TTC549 (cell line): ENCODE measurements around the gene DLX6.

Source experiments
- FAIRE-seq: peaks from 2 replicates; lab custom pipeline; 2012; peaks lifted over from hg19 to GRCh38; lab: Jason Lieb, UNC

The DLX6 gene

GRCh38 chr7:97005183-97006054 is at the start of gene DLX6:
Gene DLX6 (plus strand): TSS chr7:97005553. CDS start chr7:97005978, 425 bp downstream.
- no peak for FAIRE-seq

- no peak for FAIRE-seq
Observed at GRCh38 chr7:96959135-96959534, 46.2 kb upstream of the DLX6 start.

DNA sequence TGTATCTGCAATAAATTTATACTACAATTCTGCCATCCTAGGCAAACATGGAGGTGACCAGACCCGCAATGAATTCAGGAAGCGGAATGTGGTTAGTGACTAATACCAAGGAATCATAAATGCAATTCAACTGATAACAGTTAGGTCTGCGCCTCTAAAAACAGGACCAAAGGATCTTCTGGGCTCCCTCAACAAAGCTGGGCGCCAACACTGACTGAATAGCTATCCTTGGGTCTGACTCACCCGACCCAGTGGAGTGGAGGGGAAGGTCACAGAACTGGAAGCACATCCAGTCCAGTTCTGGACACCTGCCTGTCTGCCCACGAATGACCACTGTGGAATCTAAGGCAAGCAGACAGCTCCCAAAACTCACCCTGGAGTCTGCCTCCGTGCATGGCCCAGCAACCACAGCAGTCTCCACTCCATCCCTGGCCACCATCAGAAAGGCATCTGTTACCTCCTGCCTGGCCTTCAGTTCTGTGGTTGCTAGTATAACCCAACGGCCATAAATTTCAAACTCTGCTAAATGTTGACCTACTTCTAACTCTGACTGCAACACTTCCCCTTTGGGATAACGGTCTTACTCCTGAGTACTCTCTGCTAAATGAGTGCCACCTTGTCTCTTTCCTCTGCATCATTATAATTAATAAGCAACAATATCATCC is 43.0 kb upstream of the DLX6 start:
- FAIRE-seq = no peak

- FAIRE-seq = no peak
Observed at GRCh38 chr7:96968981-96969380, 36.4 kb upstream of the DLX6 start.

GRCh38 chr7:96970739-96971138 is 34.6 kb upstream of the DLX6 start:
- no peak for FAIRE-seq

DNA sequence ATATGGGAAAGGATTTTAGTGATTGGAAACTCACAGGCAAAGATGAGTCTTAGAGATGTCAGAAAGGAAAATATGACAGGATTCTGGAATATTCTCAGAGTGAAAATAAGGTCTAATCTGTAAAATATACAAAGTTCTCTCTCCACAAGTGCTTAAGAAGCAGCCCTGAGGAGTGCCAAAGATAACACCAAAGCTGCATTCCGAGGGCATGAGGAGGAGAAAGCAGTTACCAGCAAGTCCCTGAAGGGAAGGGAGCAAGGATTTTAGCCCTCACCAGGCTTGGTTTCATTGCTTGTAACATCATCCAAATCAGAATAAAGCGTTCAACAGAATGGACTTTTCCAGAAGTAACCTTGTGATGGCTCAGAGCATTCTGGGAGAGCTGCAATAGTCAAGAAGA is 31.4 kb upstream of the DLX6 start:
- FAIRE-seq = no peak

DNA sequence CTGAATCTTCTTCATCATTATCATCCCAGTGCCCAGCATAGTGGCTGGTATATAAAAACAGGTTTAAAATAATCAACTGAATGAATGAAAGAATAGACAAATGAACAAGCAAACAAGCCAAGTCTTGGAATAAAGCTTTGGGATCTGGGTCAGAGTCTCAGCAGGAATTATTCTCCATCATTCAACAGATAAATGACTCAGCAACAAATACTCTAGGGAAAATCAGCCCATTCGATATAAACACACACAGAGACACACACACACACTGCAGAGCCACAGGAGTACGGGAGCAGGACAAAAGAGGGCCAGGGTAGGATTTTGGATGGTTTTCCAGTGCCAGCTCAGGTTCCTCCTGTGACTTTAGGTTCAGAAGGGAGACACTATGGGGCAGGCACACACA is 29.2 kb upstream of the DLX6 start:
- no peak for FAIRE-seq

GRCh38 chr7:96977445-96977844 is 27.9 kb upstream of the DLX6 start:
- FAIRE-seq = no peak

DNA sequence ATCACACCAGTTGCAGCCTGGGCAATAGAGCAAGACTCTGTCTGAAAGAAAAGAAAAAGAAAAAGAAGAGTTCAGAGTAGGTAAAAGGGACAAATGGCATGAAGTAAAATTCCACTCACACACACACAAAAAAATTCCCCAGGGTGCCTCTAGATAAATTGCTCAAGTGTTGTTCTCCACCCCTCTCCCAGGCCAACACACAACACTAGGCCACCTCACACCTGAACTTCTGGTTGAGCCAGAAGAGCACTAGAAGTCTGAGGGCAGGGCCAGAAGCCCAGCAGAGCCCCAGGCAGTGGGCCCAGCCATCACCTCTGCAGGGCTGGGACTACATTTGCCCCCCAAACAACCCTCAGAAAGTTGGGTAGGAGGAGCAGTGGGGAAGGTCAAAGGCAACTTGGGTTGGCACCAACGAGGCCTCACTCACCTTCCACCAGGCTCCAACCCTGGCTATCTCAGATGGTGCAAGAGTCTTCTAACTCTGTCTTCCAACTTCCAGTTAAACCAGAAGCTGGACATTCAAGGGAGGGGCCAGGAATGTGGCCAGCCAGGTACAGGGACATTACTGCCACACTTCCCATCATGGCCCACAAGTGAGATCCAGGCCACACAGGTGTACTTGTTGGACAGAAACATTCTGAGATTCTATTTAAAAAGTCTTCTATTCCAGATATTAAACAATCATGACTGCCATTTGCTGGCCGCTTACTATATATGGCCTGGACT is 25.6 kb upstream of the DLX6 start:
- FAIRE-seq = no peak

- no peak for FAIRE-seq
Observed at GRCh38 chr7:96982586-96982985, 22.8 kb upstream of the DLX6 start.

- no peak for FAIRE-seq
Observed at GRCh38 chr7:96985992-96986391, 19.4 kb upstream of the DLX6 start.

- no peak for FAIRE-seq
Observed at GRCh38 chr7:96986901-96987300, 18.5 kb upstream of the DLX6 start.

GRCh38 chr7:96987719-96988118 is 17.6 kb upstream of the DLX6 start:
- no peak for FAIRE-seq

DNA sequence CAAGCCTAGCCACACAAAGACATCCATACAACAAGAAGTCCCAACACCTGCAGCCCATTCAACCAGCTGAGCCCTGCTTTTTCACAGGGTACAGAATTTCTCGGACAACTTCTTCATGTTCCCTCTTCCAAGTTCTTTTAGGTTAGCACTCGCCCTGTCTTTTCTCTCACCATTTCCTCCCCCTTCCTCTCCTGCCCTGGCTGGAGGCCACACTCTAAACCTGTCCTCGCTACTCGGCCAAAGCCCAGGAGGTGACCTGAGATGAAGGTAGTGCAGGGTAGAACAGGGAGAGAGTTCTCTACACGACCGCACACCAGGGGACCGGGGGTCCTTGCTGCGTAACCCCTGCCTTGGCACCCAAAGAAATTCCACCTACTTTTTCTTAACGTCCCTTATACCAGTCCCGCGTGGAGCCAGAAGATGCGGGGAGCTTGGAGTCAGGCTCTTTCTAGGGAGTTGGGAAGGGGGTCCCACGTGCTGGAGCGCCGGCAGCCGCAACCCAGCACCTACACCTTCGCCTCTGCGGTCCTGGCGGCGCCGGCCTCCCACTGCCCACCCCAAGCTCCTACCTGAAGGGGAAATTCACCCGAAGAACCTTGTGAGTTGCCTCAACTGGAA is 16.0 kb upstream of the DLX6 start:
- FAIRE-seq = no peak

DNA sequence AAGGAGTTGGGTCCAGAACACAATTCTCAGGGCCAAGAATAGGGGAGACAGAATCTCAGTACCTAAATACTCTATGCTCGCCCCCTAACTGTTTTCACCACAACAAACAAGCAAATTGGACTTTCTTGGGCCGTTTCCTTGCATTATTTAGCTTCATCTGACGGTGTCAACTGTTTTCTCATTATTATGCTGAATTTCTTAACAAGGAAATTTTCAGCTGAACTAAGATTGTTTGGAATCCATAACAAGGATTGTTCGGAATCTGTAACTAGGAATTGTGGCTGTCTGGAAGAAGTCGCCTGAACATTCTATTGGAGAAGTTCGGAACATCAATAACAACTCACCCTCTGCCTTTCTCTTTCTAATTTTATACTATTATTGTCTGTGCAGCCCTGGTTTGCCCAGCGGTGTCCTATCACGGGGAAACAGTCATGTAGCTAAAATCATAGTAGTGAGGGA is 15.5 kb upstream of the DLX6 start:
- FAIRE-seq = no peak

DNA sequence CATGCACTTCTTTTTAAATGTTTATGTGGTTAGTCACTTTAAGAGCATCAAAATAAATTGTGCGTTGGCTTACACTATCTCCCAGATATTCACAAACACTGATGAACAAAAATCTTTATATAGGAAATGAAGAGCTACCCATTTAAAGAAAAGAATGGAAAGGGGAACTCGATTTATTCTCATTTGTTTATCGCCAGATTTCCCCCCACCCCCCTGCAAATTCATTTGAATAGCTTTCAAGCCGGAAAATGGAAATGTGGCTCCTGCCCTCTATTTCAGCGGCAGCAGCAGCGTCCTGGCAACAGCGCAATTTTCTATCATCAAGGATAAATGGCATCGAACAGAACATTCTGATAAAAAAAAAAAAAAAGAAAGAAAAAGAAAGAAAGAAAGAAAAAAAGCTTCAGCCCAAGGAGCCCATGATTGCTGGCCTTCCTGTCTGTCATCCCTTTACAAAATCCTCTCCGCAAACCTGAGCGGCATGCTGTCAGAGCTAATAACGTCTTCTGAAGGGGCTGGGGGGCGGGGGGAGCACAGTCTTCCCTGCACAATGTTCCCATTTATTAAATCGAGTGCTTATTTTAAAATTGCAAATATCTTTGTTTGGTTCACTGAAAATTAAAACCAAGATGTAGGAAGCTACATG is 13.7 kb upstream of the DLX6 start:
- FAIRE-seq = no peak

DNA sequence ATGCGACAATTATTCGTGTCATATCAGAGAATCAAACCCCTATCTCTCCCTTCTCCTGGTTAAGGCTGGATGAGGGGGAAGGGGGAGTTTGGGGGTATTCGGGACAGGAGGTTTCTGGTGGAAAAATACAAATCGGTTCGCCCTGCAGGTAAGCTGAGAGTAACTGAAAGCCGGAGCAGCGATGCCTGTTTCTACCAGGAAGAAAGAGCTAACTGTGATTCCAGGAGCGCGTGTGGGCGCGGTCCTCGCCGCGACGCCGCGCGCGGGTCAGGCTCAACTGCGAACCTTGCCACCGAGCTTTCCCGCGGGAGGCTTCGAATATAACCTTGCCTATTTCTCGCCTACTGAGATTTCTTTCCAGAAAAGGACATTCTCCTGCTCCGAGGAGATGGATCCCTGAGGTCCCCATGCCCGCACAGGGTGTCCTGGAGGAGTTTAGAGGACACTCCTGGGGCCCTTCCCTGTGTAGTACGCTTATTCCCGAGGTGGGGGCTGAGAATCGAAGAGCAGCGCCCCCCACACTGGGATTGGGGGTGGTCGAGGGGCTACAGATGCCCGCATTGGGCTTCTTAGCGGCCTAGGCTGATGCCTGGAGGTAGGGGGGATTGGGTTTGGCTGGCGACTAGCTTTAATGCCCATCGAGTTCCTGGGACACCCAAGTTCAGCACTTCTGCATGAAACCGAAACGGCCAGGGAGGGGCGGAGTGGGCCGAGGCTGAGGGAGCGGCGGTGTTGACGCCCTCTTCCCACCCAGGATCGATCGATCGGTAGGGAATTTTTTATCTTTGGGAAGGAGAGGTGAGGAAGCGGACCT is 13.0 kb upstream of the DLX6 start:
- FAIRE-seq = no peak

- FAIRE-seq = no peak
Observed at GRCh38 chr7:96993094-96993865, 12.1 kb upstream of the DLX6 start.

DNA sequence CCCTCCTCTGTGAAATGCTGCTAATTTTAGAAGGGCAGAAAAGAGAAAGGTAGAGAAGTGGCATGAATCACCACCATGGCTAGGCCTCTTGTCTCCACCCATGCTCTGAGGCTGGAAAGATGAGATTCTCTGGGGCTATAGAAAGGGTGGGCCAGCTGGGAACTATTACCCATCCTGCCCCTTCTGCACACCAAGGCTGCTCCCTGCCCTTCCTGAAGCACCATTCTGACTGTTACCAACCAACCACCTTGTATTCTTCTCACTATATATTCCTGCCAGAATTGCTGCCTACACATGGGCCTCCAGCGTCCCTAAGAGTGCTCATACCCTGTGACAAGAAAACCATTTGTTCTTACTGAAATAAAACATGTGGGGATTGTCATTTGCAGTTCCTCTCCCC is 11.4 kb upstream of the DLX6 start:
- FAIRE-seq = no peak

- FAIRE-seq = no peak
Observed at GRCh38 chr7:96995406-96996110, 9.8 kb upstream of the DLX6 start.
